ENCODE measurements around the gene AK4.

GRCh38 chr1:65141918-65142317 lies 6.1 kb upstream of the AK4 start:
- TF ChIP-seq EZH2phosphoT487 (IDR thresholded peaks at IDR 0.05; ENCODE audit: borderline replicate concordance, low read length) = no peak
- no peak for TF ChIP-seq CTCF (IDR thresholded peaks at IDR 0.05; ENCODE audit: low read depth, low read length, poor library complexity, severe bottlenecking)

All from DOHH2 (cell line).